SJSA1 (cell line): Measurements from ENCODE around the gene MIEN1. TPM values are rescaled to one million over a fixed set of nuclear protein-coding genes. Genes with fewer than 3 reads are reported as not detected.

Experiments used
- DNase-seq, 2 experiments: peaks; one replicate each; pipeline ENCODE4 v3.0.0-alpha.2; 2015 to 2020; ENCODE audit warnings: low spot score in 2 of 2, low read depth in 1 of 2
- H3K27ac ChIP-seq: fragments of 250-450 bp; sonication (Bioruptor Pico); 2 replicates; pipeline ENCODE4 v1.5.1; 2020; ENCODE audit warnings: mild to moderate bottlenecking, moderate library complexity
- H3K27me3 ChIP-seq: fragments of 250-450 bp; sonication (Bioruptor Pico); replicated peaks from 2 replicates; pipeline ENCODE4 v1.5.1; 2020; ENCODE audit warnings: mild to moderate bottlenecking, moderate library complexity
- H3K36me3 ChIP-seq: fragments of 250-450 bp; sonication (Bioruptor Pico); 2 replicates; pipeline ENCODE4 v1.5.1; 2020; ENCODE audit warnings: mild to moderate bottlenecking
- H3K4me1 ChIP-seq: fragments of 250-450 bp; sonication (Bioruptor Pico); replicated peaks from 2 replicates; pipeline ENCODE4 v1.6.1; 2021; ENCODE audit warnings: mild to moderate bottlenecking
- H3K4me3 ChIP-seq: fragments of 250-450 bp; sonication (Bioruptor Pico); 2 replicates; pipeline ENCODE4 v1.5.1; 2020; ENCODE audit warnings: mild to moderate bottlenecking
- H3K9me3 ChIP-seq: fragments of 250-450 bp; sonication (Bioruptor Pico); replicated peaks from 2 replicates; pipeline ENCODE4 v1.5.1; 2020; ENCODE audit warnings: mild to moderate bottlenecking
- total RNA-seq: library from RNA; depleted of rRNA; stranded (reverse); fragments of >200 nt; shearing (Covaris generic); gene quantifications from 2 replicates; pipeline ENCODE4 v1.2.3, GENCODE V29; 2014

Gene MIEN1
- total RNA-seq, 1 experiment from 2014 or later = 53.3 TPM

DNA sequence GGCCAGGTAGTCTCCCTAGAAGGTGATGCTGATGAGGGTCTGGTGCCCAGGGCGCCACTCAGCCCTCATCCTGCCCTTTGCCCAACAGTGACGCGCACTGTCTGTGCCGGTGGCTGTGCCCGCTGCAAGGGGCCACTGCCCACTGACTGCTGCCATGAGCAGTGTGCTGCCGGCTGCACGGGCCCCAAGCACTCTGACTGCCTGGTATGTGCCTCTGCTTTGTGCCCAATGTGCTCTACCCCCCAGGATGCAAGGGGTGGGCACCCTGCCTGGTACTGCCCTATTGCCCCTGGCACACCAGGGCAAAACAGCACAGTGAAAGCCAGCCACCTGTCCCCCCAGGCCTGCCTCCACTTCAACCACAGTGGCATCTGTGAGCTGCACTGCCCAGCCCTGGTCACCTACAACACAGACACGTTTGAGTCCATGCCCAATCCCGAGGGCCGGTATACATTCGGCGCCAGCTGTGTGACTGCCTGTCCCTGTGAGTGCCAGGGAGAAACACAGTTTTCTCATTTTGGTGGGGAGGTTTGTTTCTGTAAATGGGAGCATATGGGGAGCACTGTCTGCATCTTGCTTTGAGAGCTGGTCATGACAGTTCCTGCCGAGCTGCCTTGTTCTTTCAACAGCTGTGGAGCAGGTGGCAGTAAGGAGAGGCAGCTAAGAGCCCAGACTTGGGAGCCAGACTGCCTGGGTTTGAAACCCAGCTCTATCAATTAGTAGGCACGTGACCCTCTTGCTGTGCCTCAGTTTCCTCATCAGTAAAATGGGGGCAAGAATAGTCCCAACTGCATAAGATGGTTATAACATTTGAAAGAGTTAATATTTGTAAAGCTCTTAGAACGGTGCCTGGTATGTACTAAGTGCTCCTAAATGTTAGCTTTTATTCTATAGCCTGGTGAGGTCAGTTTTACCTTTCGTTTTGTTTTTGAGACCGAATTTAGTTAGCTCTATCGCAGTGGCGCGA, 20.1 kb downstream of the MIEN1 start:
- H3K9me3 ChIP-seq = no peaks in the 10 kb centered on the region
- no peak overlapping the region for H3K4me3 ChIP-seq
- no peak overlapping the region for H3K27ac ChIP-seq
- H3K36me3 ChIP-seq = peaks cover 58% of the 10 kb centered on the region
- no peak for DNase-seq
- no peaks in the 10 kb centered on the region for H3K4me1 ChIP-seq
- H3K27me3 ChIP-seq = no peaks in the 10 kb centered on the region

- Histone ChIP-seq H3K4me3 (no peak overlapping the region), H3K27ac (no peak overlapping the region), H3K36me3 (peaks cover 56% of the 10 kb centered on the region)
Observed at GRCh38 chr17:39709319-39709997, 20.9 kb downstream of the MIEN1 start.

GRCh38 chr17:39706921-39707337, 23.4 kb downstream of the MIEN1 start:
- no peak overlapping the region for H3K4me3 ChIP-seq
- no peaks in the 10 kb centered on the region for H3K9me3 ChIP-seq
- no peak for DNase-seq

More at GRCh38 chr17:39709319-39709997, 20.9 kb downstream of the MIEN1 start:
- no peaks in the 10 kb centered on the region for H3K9me3 ChIP-seq
- H3K27me3 ChIP-seq = no peaks in the 10 kb centered on the region
- DNase-seq = no peak
- no peaks in the 10 kb centered on the region for H3K4me1 ChIP-seq

GRCh38 chr17:39706383-39706782, 23.9 kb downstream of the MIEN1 start:
- no peak overlapping the region for H3K27ac ChIP-seq
- no peaks in the 10 kb centered on the region for H3K9me3 ChIP-seq
- H3K27me3 ChIP-seq = no peaks in the 10 kb centered on the region
- H3K4me1 ChIP-seq = peaks cover 6% of the 10 kb centered on the region
- H3K36me3 ChIP-seq = peaks cover 42% of the 10 kb centered on the region
- no peak for DNase-seq
- no peak overlapping the region for H3K4me3 ChIP-seq

More at GRCh38 chr17:39706921-39707337, 23.4 kb downstream of the MIEN1 start:
- H3K27me3 ChIP-seq = no peaks in the 10 kb centered on the region
- H3K27ac ChIP-seq = no peak overlapping the region
- H3K36me3 ChIP-seq = peaks cover 48% of the 10 kb centered on the region
- peaks cover under 1% of the 10 kb centered on the region; the same call in 1 of the 2 replicates for H3K4me1 ChIP-seq

DNA sequence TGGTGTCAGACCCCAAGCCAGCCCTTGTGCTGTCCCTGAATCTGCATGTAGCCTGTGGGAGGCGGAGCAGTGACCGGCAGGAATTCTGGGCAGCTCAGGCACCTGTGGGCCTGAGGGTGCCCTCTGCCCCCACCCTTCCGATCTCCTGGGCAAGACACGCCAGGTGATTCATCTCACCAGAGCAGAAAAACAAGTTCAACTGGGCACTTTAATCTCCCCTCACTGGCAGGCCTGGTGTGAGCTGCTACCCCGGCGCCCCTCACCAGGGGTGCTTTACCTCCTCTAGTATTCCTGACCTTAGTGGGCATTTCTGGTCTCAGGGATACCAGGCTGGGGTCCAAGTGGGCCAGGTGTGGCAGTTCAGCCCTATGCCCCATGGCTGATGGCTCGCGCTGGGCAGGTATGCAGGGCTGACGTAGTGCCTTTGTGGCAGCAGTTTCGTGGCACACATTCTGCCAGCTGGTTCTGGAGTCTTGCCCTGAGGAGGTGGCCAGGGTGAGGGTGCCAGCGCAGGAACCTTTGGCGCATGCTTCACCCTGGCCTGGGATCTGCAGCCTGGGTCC, 24.5 kb downstream of the MIEN1 start:
- H3K27me3 ChIP-seq = no peaks in the 10 kb centered on the region
- no peak overlapping the region for H3K4me3 ChIP-seq
- H3K27ac ChIP-seq = no peak overlapping the region
- no peaks in the 10 kb centered on the region for H3K9me3 ChIP-seq
- peaks cover 10% of the 10 kb centered on the region for H3K4me1 ChIP-seq
- H3K36me3 ChIP-seq = peaks cover 41% of the 10 kb centered on the region
- no peak for DNase-seq

DNA sequence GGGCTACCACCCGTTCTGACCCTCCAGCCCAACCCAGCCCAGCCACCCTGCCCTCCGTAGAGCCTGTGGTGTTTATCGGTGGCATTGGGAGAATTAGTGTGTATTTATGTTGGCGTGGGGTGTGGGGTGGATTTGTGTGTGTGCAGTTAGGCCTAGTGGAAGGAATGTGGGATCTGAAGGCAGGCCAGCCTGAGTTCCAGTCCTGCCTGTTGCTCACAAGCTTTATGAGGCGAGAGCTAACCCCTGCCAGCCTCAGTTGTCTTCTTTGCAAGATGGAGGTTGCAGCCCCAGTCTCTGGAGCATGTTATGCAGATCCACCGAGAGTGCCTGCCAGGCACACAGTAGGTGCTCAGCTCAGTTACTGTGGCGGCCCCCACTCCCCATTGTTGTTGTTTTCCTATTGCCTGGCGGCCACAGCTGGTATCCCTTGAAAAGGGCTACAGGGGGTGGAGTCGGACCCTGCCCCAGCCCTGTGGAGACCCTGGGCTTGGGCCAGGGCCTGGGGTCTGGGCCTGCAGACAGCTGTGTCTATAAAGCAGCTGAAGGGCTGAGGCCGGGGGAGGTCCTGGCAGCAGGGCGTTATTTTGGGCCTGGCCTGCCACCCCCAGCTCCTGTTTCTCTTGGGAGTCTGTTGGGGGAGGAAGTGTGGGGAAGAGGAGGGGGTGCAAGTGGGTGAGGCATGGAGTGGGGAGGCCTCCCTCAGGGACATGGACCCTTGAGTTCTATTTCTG, 25.3 kb downstream of the MIEN1 start:
- Histone ChIP-seq H3K9me3 (no peaks in the 10 kb centered on the region), H3K27ac (no peak overlapping the region), H3K4me1 (peaks cover 10% of the 10 kb centered on the region), H3K27me3 (no peaks in the 10 kb centered on the region), H3K4me3 (no peak overlapping the region), H3K36me3 (peaks cover 36% of the 10 kb centered on the region)
- no peak for DNase-seq

GRCh38 chr17:39703913-39704312, 26.4 kb downstream of the MIEN1 start:
- Histone ChIP-seq H3K4me3 (no peak overlapping the region), H3K9me3 (no peaks in the 10 kb centered on the region), H3K27ac (no peak overlapping the region), H3K4me1 (peaks cover 18% of the 10 kb centered on the region), H3K36me3 (peaks cover 25% of the 10 kb centered on the region), H3K27me3 (no peaks in the 10 kb centered on the region)
- DNase-seq = no peak

GRCh38 chr17:39702901-39703893, 27.1 kb downstream of the MIEN1 start:
- Histone ChIP-seq H3K4me1 (peaks cover 18% of the 10 kb centered on the region), H3K9me3 (no peaks in the 10 kb centered on the region), H3K27ac (no peak overlapping the region), H3K36me3 (peaks cover 18% of the 10 kb centered on the region), H3K27me3 (no peaks in the 10 kb centered on the region), H3K4me3 (no peak overlapping the region)
- no peak for DNase-seq

DNA sequence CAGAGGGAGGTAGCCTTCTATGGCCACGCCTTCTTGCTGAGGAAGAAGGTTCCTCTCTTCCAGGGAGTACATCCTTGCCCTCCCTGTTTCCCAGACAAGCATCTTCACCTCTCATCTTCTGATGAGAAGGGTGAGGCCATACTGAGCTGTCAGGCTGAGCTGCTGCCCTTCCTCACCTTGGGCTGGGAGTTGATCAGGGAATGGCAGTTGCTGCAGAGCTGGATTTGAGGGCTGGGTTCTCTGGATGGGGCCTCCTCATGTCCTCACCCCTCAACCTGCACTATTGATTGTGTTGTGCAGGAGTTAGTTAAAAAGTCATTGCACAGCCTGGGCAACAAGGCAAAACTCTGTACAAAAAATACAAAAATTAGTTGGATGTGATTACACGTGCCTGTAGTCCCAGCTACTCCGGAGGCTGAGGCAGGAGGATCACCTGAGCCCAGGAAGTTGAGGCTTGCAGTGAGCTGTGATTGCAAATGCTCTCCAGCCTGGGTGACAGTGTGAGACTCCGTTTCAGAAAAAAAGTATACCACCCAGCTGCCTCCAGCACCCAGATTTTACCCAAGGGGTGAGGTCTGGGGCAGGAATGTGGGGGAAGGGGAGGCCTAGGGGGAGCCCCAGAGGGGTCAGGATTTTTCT, 28.4 kb downstream of the MIEN1 start:
- peak overlapping the region; percentile 77; the same call in 1 of the 2 replicates for H3K4me3 ChIP-seq
- H3K9me3 ChIP-seq = no peaks in the 10 kb centered on the region
- peaks cover 5% of the 10 kb centered on the region; the same call in 1 of the 2 replicates for H3K36me3 ChIP-seq
- no peak for DNase-seq
- peaks cover 18% of the 10 kb centered on the region for H3K4me1 ChIP-seq
- H3K27me3 ChIP-seq = no peaks in the 10 kb centered on the region
- H3K27ac ChIP-seq = no peak overlapping the region

GRCh38 chr17:39701012-39701783, 29.1 kb downstream of the MIEN1 start:
- Histone ChIP-seq H3K4me1 (peaks cover 18% of the 10 kb centered on the region), H3K4me3 (peak overlapping the region; percentile 77), H3K27me3 (no peaks in the 10 kb centered on the region), H3K36me3 (peaks cover 4% of the 10 kb centered on the region; the same call in 1 of the 2 replicates), H3K27ac (no peak overlapping the region), H3K9me3 (no peaks in the 10 kb centered on the region)
- no peak for DNase-seq

- H3K9me3 ChIP-seq = no peaks in the 10 kb centered on the region
- no peaks in the 10 kb centered on the region for H3K27me3 ChIP-seq
- DNase-seq = peak in 1 of 2 experiments; percentile 51
- H3K27ac ChIP-seq = peak overlapping the region; percentile 39
- H3K4me3 ChIP-seq = peak overlapping the region; percentile 77
- peaks cover 18% of the 10 kb centered on the region for H3K4me1 ChIP-seq
- peaks cover 4% of the 10 kb centered on the region; the same call in 1 of the 2 replicates for H3K36me3 ChIP-seq
Observed at GRCh38 chr17:39700148-39700987, 30.0 kb downstream of the MIEN1 start.
